ENCODE data around the gene CPEB1.
A peak's percentile ranks its signal among the peaks of the same experiment; 100 is the strongest.

Gene CPEB1

GRCh38 chr15:82540055-82540983, 106.8 kb downstream of the CPEB1 start, which contains the start of gene RPS17:
RPS17 (minus strand) TSS chr15:82540457; CDS start chr15:82540428, 29 bp downstream.
- peak; percentile 100 for TF ChIP-seq CTCF (IDR thresholded peaks at IDR 0.05; ENCODE audit: unreplicated experiment in 3 of 3)
- peak within 1 kb of the TSS; percentile 97 to 99 (median 98) for H3K4me3 Mint-ChIP-seq
- H3K27ac Mint-ChIP-seq: peak within 1 kb of the TSS; percentile 97 to 99 (median 99)
- no peaks in the 10 kb centered on the region for H3K9me3 Mint-ChIP-seq
- peaks cover 37% of the 10 kb centered on the region for H3K4me1 Mint-ChIP-seq
- H3K27me3 Mint-ChIP-seq (ENCODE audit: low read depth): no peaks in the 10 kb centered on the region
- H3K36me3 Mint-ChIP-seq (ENCODE audit: low read depth): peaks cover 36% of the 10 kb centered on the region

- Mint-ChIP-seq H3K4me3 (peak overlapping the region; percentile 97 to 99 (median 98)), H3K27me3 (ENCODE audit: low read depth) (no peaks in the 10 kb centered on the region), H3K36me3 (ENCODE audit: low read depth) (peaks cover 38% of the 10 kb centered on the region), H3K9me3 (no peaks in the 10 kb centered on the region), H3K4me1 (peaks cover 37% of the 10 kb centered on the region), H3K27ac (peak overlapping the region; percentile 97 to 99 (median 99))
- no peak for TF ChIP-seq CTCF (IDR thresholded peaks at IDR 0.05; ENCODE audit: unreplicated experiment in 3 of 3)
These were observed 107.5 kb downstream of the CPEB1 start for GRCh38 chr15:82539691-82540054.

DNA sequence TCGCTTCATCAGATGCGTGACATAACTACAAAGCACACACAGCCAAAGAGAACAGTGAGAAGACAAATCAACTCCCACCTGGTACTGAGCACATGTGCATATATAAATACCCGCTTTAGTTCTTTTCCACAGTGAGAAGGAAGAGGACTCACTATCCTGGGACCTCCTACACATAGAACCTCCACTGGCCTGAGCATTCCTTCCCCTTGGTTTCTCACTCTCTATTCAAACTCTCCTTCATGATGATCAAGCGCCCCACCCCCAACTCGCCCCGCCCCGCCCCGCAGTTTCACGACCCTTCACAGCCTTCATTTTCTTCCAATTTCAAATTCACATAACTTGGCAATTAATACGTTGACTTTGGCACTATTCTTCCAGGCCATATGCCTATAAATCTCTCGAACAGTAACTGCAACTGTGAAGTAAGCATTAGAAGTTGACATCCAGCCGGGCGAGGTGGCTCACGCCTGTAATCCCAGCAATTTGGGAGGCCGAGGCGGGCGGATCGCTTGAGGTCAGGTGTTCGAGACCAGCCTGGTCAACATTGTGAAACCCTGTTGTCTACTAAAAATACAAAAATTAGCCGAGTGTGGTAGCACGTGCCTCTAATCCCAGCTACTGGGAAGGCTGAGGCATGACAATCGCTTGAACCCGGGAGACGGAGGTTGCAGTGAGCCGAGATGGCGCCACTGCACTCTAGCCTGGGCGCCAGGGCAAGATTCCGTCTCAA, 108.0 kb downstream of the CPEB1 start:
- no peaks in the 10 kb centered on the region for H3K27me3 Mint-ChIP-seq (ENCODE audit: low read depth)
- peaks cover 44% of the 10 kb centered on the region for H3K36me3 Mint-ChIP-seq (ENCODE audit: low read depth)
- H3K9me3 Mint-ChIP-seq: no peaks in the 10 kb centered on the region
- TF ChIP-seq CTCF (IDR thresholded peaks at IDR 0.05; ENCODE audit: unreplicated experiment in 3 of 3): no peak
- H3K4me3 Mint-ChIP-seq: peak overlapping the region; percentile 97 to 99 (median 98)
- H3K27ac Mint-ChIP-seq: peak overlapping the region; percentile 97 to 99 (median 99)
- peaks cover 37% of the 10 kb centered on the region for H3K4me1 Mint-ChIP-seq

DNA sequence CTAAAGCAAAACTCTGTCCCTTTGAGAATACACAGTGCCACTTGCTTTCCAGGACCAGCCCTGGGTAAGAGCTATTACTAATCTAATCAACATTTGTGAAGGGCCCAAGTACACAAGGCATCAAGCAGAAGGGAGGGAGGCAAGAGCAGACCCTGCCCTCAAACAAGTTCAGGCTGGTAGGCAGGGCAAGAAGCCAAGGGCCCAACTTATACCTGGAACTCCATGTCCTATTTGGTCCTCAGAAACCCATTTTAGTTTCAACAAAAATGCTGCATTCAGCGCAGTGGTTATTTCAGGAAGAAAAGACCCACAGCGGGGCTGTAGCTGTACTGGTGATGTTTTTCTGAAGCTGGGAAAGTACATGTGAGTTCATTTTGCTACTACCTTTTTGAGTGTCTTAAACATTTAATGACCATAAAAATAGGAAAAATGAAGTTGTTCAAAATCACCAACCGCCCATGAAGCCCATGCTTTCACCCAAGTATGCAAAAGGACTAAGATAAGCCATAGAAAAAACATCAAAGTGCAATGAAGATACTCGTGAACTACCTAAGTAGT, 109.7 kb downstream of the CPEB1 start:
- peaks cover 29% of the 10 kb centered on the region for H3K4me1 Mint-ChIP-seq
- H3K4me3 Mint-ChIP-seq: peak overlapping the region; percentile 74 to 98 (median 85)
- no peaks in the 10 kb centered on the region for H3K9me3 Mint-ChIP-seq
- peak overlapping the region in 2 of 3 experiments; percentile 6 to 10 for H3K27ac Mint-ChIP-seq
- H3K27me3 Mint-ChIP-seq (ENCODE audit: low read depth): no peaks in the 10 kb centered on the region
- H3K36me3 Mint-ChIP-seq (ENCODE audit: low read depth): peaks cover 48% of the 10 kb centered on the region
- no peak for TF ChIP-seq CTCF (IDR thresholded peaks at IDR 0.05; ENCODE audit: unreplicated experiment in 3 of 3)

DNA sequence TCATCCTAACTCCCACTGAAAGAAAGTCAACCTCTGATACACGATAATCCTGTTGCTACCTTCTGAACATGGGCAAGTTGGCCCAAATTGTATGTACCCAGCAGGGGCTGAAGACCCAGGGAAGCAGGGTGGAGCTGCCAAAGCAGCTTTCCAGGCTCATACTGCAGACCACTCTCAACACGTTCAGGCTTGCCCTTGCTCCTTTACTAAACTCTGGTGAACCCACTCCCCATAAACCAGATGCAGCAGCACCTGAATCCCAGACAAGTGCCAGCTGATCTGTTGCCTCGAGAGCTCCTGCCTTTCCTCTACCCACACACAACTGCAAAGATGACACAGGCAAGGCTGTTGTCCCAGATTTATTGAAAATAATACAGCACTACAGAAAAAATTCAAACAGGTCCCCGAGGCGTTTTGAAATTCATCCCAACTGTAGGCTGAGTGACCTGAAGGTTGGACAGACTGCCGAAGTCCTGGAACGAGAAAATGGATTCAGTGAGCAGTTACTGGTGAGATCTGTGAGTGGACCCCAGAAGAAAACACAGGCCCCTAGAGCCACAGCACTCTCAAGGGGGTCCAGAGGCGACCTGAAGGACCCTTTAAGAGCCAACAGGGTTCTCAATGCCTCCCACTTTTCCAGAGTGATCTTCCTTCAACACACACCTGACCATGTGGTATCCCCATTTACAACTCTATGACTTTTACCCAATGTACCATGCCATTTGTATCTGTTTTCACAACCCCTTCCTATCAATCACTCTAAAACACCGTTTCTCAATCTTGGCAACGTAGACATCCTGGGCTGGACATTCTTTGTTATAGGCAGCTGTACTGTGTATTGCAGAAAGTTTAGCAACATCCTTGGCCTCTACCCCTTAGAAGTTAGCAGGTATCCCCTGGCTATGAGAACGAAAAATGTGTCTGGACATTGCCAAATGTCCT, 110.5 kb downstream of the CPEB1 start:
- Mint-ChIP-seq H3K9me3 (no peaks in the 10 kb centered on the region), H3K27me3 (ENCODE audit: low read depth) (no peaks in the 10 kb centered on the region)

More for the DNA sequence above, 110.5 kb downstream of the CPEB1 start:
- Mint-ChIP-seq H3K4me3 (peak overlapping the region; percentile 35 to 62 (median 54)), H3K4me1 (peaks cover 28% of the 10 kb centered on the region), H3K36me3 (ENCODE audit: low read depth) (peaks cover 48% of the 10 kb centered on the region), H3K27ac (peak overlapping the region; percentile 25 to 55 (median 33))
- TF ChIP-seq CTCF (IDR thresholded peaks at IDR 0.05; ENCODE audit: unreplicated experiment in 3 of 3): no peak
